Tibial nerve (tissue), 4 donors: Measurements from ENCODE around the gene STARD3. TPM values are rescaled to one million over a fixed set of nuclear protein-coding genes. Genes with fewer than 3 reads are reported as not detected.
A peak's percentile ranks its signal among the peaks of the same experiment; 100 is the strongest.

ENCODE experiments used
- DNase-seq, 2 donors: peaks; one replicate each; pipeline ENCODE4 v3.0.0-alpha.2; 2019; ENCODE audit warnings: low spot score in 2 of 2
- H3K27ac ChIP-seq, 4 donors: fragments of 200-600 bp; sonication (generic) in 3 of 4; one replicate each; pipeline ENCODE4 v1.5.1; 2017 to 2019; ENCODE audit warnings: mild to moderate bottlenecking in 1 of 4
- H3K27me3 ChIP-seq, 2 donors: fragments of 200-600 bp; sonication (generic) in 1 of 2; one replicate each; pipeline versions ENCODE4 v1.5.1 to v1.6.0; 2017 to 2019
- H3K36me3 ChIP-seq, 3 donors: fragments of 200-600 bp; sonication (generic); one replicate each; pipeline ENCODE4 v1.5.1; 2018 to 2019
- H3K4me1 ChIP-seq, 4 donors: fragments of 200-600 bp; sonication (generic) in 3 of 4; one replicate each; pipeline ENCODE4 v1.5.1; 2017 to 2019
- H3K4me3 ChIP-seq, 4 donors: fragments of 200-600 bp; sonication (generic) in 3 of 4; one replicate each; pipeline ENCODE4 v1.5.1; 2017 to 2019; ENCODE audit warnings: mild to moderate bottlenecking in 1 of 4, moderate library complexity in 1 of 4
- H3K9me3 ChIP-seq, 4 donors: fragments of 200-600 bp; sonication (generic) in 3 of 4; one replicate each; pipeline ENCODE4 v1.5.1; 2017 to 2019
- EP300 ChIP-seq, 2 donors: sonication (generic); formaldehyde crosslinking; IDR thresholded peaks; one replicate each; pipeline ENCODE4 v1.6.1; 2017; ENCODE audit warnings: antibody characterized with exemption in 2 of 2, mild to moderate bottlenecking in 1 of 2
- POLR2A ChIP-seq, 2 donors: fragments of 450-650 bp; IDR thresholded peaks; one replicate each; pipeline ENCODE4 v1.6.1; 2017; ENCODE audit warnings: antibody characterized with exemption in 2 of 2, mild to moderate bottlenecking in 2 of 2, moderate library complexity in 2 of 2
- WGBS, 2 donors: methylation state at CpG; one replicate each; pipeline ENCODE4 v1.1.5; 2018; 5-methylcytosine and 5-hydroxymethylcytosine counted together
- total RNA-seq, 4 donors: library from RNA; depleted of rRNA; stranded (reverse); fragments of >200 nt; gene quantifications; one replicate each; pipeline ENCODE4 v1.1.0, GENCODE V29; 2016
- TF ChIP-seq, protein P1 (sequence below), 5 experiments: fragments of 200-600 bp in 3 of 5; fragments of 450-650 bp in 2 of 5; sonication (generic) in 3 of 5; IDR thresholded peaks; one replicate each; pipeline ENCODE4 v1.5.1; 2016 to 2019; ENCODE audit warnings: antibody characterized with exemption in 5 of 5, mild to moderate bottlenecking in 3 of 5, moderate library complexity in 2 of 5

Gene STARD3
- total RNA-seq, 4 donors from 2014 or later, result 85.3 to 170 (median 108) TPM

DNA sequence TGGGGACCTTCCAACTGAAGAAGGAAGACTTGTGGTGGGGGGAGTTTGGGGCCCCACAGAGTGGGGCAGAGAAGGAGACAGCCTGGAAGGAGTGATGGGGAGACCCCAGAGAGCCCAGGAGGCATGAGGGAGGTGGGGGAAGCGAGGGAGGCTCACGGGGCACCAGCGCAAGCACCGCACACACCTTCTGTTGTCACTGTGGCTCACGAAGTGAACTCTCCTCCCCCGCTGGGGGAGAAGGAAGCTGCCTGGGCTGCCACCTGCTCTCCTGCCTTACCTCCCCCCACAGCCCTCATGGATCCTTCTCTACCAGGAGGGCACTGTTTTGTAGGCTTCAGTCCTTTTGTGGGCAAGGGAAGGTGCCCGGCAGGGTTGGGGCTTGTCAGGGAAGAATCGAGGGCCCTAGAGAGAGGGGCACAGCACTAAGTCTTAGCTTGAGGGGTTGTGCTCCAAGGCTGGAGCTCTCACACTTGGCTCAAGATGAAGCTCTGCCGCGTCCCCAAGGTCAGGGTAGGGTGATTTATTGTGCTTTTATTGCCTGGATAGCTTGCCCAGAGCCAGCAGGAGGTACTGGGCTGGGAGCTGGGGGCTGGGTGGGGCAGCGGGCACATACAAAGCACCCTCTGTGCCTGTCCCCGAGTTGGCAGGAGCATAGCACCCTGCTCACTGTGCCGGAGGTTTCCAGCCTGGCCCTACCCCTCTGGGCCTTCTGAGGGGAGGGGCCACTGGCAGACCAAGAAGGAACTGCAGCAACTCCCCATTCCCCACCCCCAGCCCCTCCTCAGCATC lies 4.6 kb upstream of the STARD3 start:
- WGBS, 2 donors, result 34 to 42% methylated on average over 13 of the region's 13 CpGs
- Histone ChIP-seq H3K27me3 (peaks cover 0 to 31% of the 10 kb centered on the region in 2 donors), H3K36me3 (no peaks in the 10 kb centered on the region), H3K27ac (peak overlapping the region; percentile 60 to 88 (median 73)), H3K4me1 (peaks cover 0 to 57% (median 19%) of the 10 kb centered on the region in 4 donors), H3K9me3 (no peaks in the 10 kb centered on the region), H3K4me3 (no peak overlapping the region)
- DNase-seq, result no peak
- TF ChIP-seq POLR2A (IDR thresholded peaks at IDR 0.05) (no peak), EP300 (IDR thresholded peaks at IDR 0.05) (no peak)
- TF ChIP-seq, protein P1, sequence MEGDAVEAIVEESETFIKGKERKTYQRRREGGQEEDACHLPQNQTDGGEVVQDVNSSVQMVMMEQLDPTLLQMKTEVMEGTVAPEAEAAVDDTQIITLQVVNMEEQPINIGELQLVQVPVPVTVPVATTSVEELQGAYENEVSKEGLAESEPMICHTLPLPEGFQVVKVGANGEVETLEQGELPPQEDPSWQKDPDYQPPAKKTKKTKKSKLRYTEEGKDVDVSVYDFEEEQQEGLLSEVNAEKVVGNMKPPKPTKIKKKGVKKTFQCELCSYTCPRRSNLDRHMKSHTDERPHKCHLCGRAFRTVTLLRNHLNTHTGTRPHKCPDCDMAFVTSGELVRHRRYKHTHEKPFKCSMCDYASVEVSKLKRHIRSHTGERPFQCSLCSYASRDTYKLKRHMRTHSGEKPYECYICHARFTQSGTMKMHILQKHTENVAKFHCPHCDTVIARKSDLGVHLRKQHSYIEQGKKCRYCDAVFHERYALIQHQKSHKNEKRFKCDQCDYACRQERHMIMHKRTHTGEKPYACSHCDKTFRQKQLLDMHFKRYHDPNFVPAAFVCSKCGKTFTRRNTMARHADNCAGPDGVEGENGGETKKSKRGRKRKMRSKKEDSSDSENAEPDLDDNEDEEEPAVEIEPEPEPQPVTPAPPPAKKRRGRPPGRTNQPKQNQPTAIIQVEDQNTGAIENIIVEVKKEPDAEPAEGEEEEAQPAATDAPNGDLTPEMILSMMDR (IDR thresholded peaks at IDR 0.05), result peak in 1 of 5 experiments; percentile 9

DNA sequence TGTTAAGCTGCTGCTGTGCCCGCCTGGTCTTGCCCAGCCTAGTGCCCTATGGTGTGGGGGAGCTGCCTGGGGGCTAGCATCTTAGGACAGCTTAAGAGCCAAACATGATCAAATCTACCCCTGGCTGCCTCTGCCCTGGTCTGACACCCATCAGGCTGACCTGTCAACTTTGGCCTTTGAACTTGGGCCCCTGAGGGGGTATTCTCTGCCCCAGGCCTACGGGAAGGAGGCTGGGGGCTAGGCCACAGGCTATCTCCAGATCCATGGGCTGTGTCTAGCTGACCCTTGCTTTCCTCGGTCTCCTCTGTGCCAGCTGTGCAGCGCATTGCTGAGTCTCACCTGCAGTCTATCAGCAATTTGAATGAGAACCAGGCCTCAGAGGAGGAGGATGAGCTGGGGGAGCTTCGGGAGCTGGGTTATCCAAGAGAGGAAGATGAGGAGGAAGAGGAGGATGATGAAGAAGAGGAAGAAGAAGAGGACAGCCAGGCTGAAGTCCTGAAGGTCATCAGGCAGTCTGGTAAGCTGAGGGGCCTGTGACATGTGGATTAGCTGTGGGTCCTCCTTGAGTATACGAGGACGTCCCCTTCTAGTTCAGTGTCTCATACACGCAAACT lies 3.3 kb upstream of the STARD3 start:
- peak overlapping the region; percentile 60 to 88 (median 73) for H3K27ac ChIP-seq

DNA sequence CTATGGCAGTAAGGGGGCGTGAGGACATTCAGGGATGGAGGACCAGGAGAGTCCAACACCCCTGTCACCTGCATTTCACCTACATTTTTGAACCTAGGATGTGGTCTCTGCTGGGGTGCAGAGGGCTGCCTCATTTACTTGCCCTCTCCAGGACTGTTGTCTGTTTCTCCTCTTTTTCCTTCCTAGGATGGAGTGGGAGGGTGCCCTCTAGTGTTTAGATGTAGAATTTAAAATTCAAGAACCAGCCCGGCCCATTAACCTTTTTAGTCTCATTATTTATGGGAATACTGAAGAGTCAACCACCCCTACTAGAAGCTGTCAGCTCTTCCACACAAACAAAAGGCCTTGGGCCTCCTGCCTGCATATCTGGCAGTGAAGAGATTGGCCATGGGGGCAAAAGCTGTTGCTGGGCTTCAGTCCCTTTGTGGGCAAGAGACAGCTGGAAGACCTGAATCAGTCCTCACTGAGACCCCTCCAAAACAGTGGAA lies 2.5 kb upstream of the STARD3 start:
- DNase-seq, result no peak
- no peak overlapping the region for H3K4me3 ChIP-seq
- H3K9me3 ChIP-seq, result no peaks in the 10 kb centered on the region
- H3K36me3 ChIP-seq, result no peaks in the 10 kb centered on the region
- peak overlapping the region; percentile 20 to 88 (median 73) for H3K27ac ChIP-seq
- peaks cover 0 to 10% of the 10 kb centered on the region in 2 donors for H3K27me3 ChIP-seq
- TF ChIP-seq POLR2A (IDR thresholded peaks at IDR 0.05), result no peak
- TF ChIP-seq, protein P1 (IDR thresholded peaks at IDR 0.05), result peak; percentile 72 to 79 (median 77)
- TF ChIP-seq EP300 (IDR thresholded peaks at IDR 0.05), result no peak
- H3K4me1 ChIP-seq, result peaks cover 0 to 74% (median 34%) of the 10 kb centered on the region in 4 donors
- 49 to 53% methylated on average over 2 of the region's 2 CpGs for WGBS, 2 donors

More for the DNA sequence above, 3.3 kb upstream of the STARD3 start:
- Histone ChIP-seq H3K27me3 (peaks cover 0 to 18% of the 10 kb centered on the region in 2 donors), H3K4me3 (no peak overlapping the region), H3K36me3 (no peaks in the 10 kb centered on the region), H3K9me3 (no peaks in the 10 kb centered on the region), H3K4me1 (peaks cover 0 to 66% (median 28%) of the 10 kb centered on the region in 4 donors)
- TF ChIP-seq EP300 (IDR thresholded peaks at IDR 0.05) (no peak), POLR2A (IDR thresholded peaks at IDR 0.05) (no peak)
- TF ChIP-seq, protein P1 (IDR thresholded peaks at IDR 0.05), result no peak
- no peak for DNase-seq
- WGBS, 2 donors, result 66 to 75% methylated on average over 7 to 8 of the region's 8 CpGs

DNA sequence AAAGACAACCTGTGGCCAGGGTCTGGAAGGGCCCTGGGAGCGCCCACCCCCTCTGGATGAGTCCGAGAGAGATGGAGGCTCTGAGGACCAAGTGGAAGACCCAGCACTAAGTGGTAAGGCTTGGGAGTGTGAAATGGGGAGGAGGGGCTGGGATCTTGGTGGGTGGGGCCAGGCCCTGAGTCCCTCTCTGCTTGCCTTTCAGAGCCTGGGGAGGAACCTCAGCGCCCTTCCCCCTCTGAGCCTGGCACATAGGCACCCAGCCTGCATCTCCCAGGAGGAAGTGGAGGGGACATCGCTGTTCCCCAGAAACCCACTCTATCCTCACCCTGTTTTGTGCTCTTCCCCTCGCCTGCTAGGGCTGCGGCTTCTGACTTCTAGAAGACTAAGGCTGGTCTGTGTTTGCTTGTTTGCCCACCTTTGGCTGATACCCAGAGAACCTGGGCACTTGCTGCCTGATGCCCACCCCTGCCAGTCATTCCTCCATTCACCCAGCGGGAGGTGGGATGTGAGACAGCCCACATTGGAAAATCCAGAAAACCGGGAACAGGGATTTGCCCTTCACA lies 1.2 kb upstream of the STARD3 start:
- H3K36me3 ChIP-seq, result no peaks in the 10 kb centered on the region
- 80 to 89% methylated on average over 6 to 8 of the region's 8 CpGs for WGBS, 2 donors
- peaks cover 0 to 86% (median 42%) of the 10 kb centered on the region in 4 donors for H3K4me1 ChIP-seq
- no peak for DNase-seq
- H3K27me3 ChIP-seq, result peaks cover 0 to 7% of the 10 kb centered on the region in 2 donors
- TF ChIP-seq EP300 (IDR thresholded peaks at IDR 0.05), result no peak
- TF ChIP-seq, protein P1 (IDR thresholded peaks at IDR 0.05), result no peak
- no peak for TF ChIP-seq POLR2A (IDR thresholded peaks at IDR 0.05)
- H3K4me3 ChIP-seq, result no peak overlapping the region
- no peaks in the 10 kb centered on the region for H3K9me3 ChIP-seq
- peak overlapping the region in 3 of 4 donors; percentile 90 to 96 (median 90) for H3K27ac ChIP-seq
